Glutamatergic neuron (in vitro differentiated cells): ENCODE results near the gene TUBA8. TPM values are rescaled to one million over a fixed set of nuclear protein-coding genes. Genes with fewer than 3 reads are reported as not detected.
A peak's percentile ranks its signal among the peaks of the same experiment; 100 is the strongest.

Source experiments
- DNase-seq: peaks from one replicate; pipeline ENCODE4 v3.0.0; 2022
- H3K27ac Mint-ChIP-seq: one replicate; pipeline ENCODE4 v1.8.0; 2020; ENCODE audit warnings: mild to moderate bottlenecking, mixed read lengths, inconsistent platforms; ENCODE audit not compliant: unreplicated experiment
- H3K27me3 Mint-ChIP-seq: one replicate; pipeline ENCODE4 v1.8.0; 2020; ENCODE audit warnings: mild to moderate bottlenecking, moderate library complexity, mixed read lengths, inconsistent platforms; ENCODE audit not compliant: unreplicated experiment
- H3K36me3 Mint-ChIP-seq: one replicate; pipeline ENCODE4 v1.8.0; 2020; ENCODE audit warnings: mild to moderate bottlenecking, mixed read lengths, inconsistent platforms; ENCODE audit not compliant: unreplicated experiment
- H3K4me1 Mint-ChIP-seq: one replicate; pipeline ENCODE4 v1.8.0; 2020; ENCODE audit warnings: mild to moderate bottlenecking, low read depth, mixed read lengths, inconsistent platforms; ENCODE audit not compliant: unreplicated experiment
- H3K4me3 Mint-ChIP-seq: one replicate; pipeline ENCODE4 v1.8.0; 2020; ENCODE audit warnings: mild to moderate bottlenecking, mixed read lengths, inconsistent platforms; ENCODE audit not compliant: unreplicated experiment
- H3K9me3 Mint-ChIP-seq: one replicate; pipeline ENCODE4 v1.8.0; 2020; ENCODE audit warnings: mild to moderate bottlenecking, moderate library complexity, mixed read lengths, inconsistent platforms; ENCODE audit not compliant: unreplicated experiment
- CTCF ChIP-seq: fragments of 200-600 bp; sonication (generic); IDR thresholded peaks from one replicate; pipeline ENCODE4 v1.5.0; 2021; ENCODE audit not compliant: partially characterized antibody, unreplicated experiment
- total RNA-seq: library from RNA; stranded (reverse); fragmentation: NEBNext Ultra II Directional; extraction: Animal tissue kit (Norgen Biotek cat#: 25700); gene quantifications from one replicate; pipeline ENCODE4 v1.2.1, GENCODE V29; 2021; ENCODE audit not compliant: unreplicated experiment

TUBA8 gene
- total RNA-seq, 1 donor from 2014 or later = 3.7 TPM

GRCh38 chr22:18110954-18111758 is 547 bp downstream of the TUBA8 start:
- Mint-ChIP-seq H3K27me3 (peaks cover 13% of the 10 kb centered on the region), H3K27ac (no peak overlapping the region), H3K4me1 (peaks cover 12% of the 10 kb centered on the region), H3K4me3 (peak overlapping the region; percentile 49), H3K9me3 (peaks cover 3% of the 10 kb centered on the region), H3K36me3 (peaks cover 10% of the 10 kb centered on the region)
- no peak for DNase-seq
- no peak for TF ChIP-seq CTCF

- H3K9me3 Mint-ChIP-seq = peaks cover 1% of the 10 kb centered on the region
- peaks cover 12% of the 10 kb centered on the region for H3K4me1 Mint-ChIP-seq
- TF ChIP-seq CTCF = no peak
- H3K27ac Mint-ChIP-seq = no peak overlapping the region
- H3K36me3 Mint-ChIP-seq = peaks cover 5% of the 10 kb centered on the region
- DNase-seq = no peak
- no peak overlapping the region for H3K4me3 Mint-ChIP-seq
- peaks cover 13% of the 10 kb centered on the region for H3K27me3 Mint-ChIP-seq
These were observed 1.2 kb downstream of the TUBA8 start for GRCh38 chr22:18111759-18112330.

GRCh38 chr22:18112440-18112839 is 1.8 kb downstream of the TUBA8 start:
- H3K9me3 Mint-ChIP-seq = peaks cover 1% of the 10 kb centered on the region
- H3K27ac Mint-ChIP-seq = no peak overlapping the region
- no peak for TF ChIP-seq CTCF
- no peak overlapping the region for H3K4me3 Mint-ChIP-seq
- peaks cover under 1% of the 10 kb centered on the region for H3K36me3 Mint-ChIP-seq
- peaks cover 12% of the 10 kb centered on the region for H3K4me1 Mint-ChIP-seq
- peaks cover 13% of the 10 kb centered on the region for H3K27me3 Mint-ChIP-seq
- no peak for DNase-seq

- H3K27me3 Mint-ChIP-seq = peaks cover 13% of the 10 kb centered on the region
- no peak overlapping the region for H3K27ac Mint-ChIP-seq
- peaks cover 1% of the 10 kb centered on the region for H3K9me3 Mint-ChIP-seq
These were observed 3.2 kb downstream of the TUBA8 start for GRCh38 chr22:18113680-18114394.

More at GRCh38 chr22:18113680-18114394, 3.2 kb downstream of the TUBA8 start:
- Mint-ChIP-seq H3K36me3 (no peaks in the 10 kb centered on the region), H3K4me1 (peaks cover 12% of the 10 kb centered on the region), H3K4me3 (no peak overlapping the region)
- no peak for TF ChIP-seq CTCF
- DNase-seq = no peak
